ENCODE data around the gene HSD3B7.
"Not testable (repeated sequence)": the region's sequence is repeated elsewhere in the genome, so short reads cannot be mapped to it uniquely, and the experiment has no call there.

HSD3B7 gene

GRCh38 chr16:31002250-31002700 lies 17.3 kb downstream of the HSD3B7 start:
- DNase-seq: no peak

- DNase-seq: no peak
Observed at GRCh38 chr16:31002862-31003341, 17.9 kb downstream of the HSD3B7 start.

- DNase-seq: no peak
Observed at GRCh38 chr16:31003744-31004143, 18.7 kb downstream of the HSD3B7 start.

GRCh38 chr16:31004658-31005057 lies 19.7 kb downstream of the HSD3B7 start:
- no peak for DNase-seq

- no peak for DNase-seq
Observed at GRCh38 chr16:31005350-31006085, 20.5 kb downstream of the HSD3B7 start.

- no peak for DNase-seq
Observed at GRCh38 chr16:31006086-31006385, 21.0 kb downstream of the HSD3B7 start.

GRCh38 chr16:31006589-31006988 lies 21.6 kb downstream of the HSD3B7 start:
- DNase-seq: no peak

GRCh38 chr16:31007684-31008083 lies 22.7 kb downstream of the HSD3B7 start:
- DNase-seq: no peak

- no peak for DNase-seq
Observed at GRCh38 chr16:31008149-31008548, 23.1 kb downstream of the HSD3B7 start.

GRCh38 chr16:31008551-31008950 lies 23.5 kb downstream of the HSD3B7 start:
- no peak for DNase-seq

GRCh38 chr16:31009120-31009519 lies 24.1 kb downstream of the HSD3B7 start:
- no peak for DNase-seq

GRCh38 chr16:31009894-31010584 lies 25.0 kb downstream of the HSD3B7 start:
- DNase-seq: no peak

- DNase-seq: peak; percentile 44 to 45
Observed at GRCh38 chr16:31010585-31011325, 25.7 kb downstream of the HSD3B7 start, which contains the start of gene STX1B. TSS of gene STX1B (minus strand) at chr16:31010638. CDS start at chr16:31010396, 242 bp downstream.

- not testable (repeated sequence) for DNase-seq
Observed at GRCh38 chr16:31011815-31012214, 26.8 kb downstream of the HSD3B7 start.

GRCh38 chr16:31013292-31013691 lies 28.3 kb downstream of the HSD3B7 start:
- DNase-seq: not testable (repeated sequence)

- DNase-seq: no peak
Observed at GRCh38 chr16:31016018-31016417, 31.0 kb downstream of the HSD3B7 start.

- DNase-seq: not testable (repeated sequence)
Observed at GRCh38 chr16:31017756-31018155, 32.7 kb downstream of the HSD3B7 start.

- DNase-seq: no peak
Observed at GRCh38 chr16:31020536-31020935, 35.5 kb downstream of the HSD3B7 start.

- no peak for DNase-seq
Observed at GRCh38 chr16:31022544-31023251, 37.7 kb downstream of the HSD3B7 start.

- no peak for DNase-seq
Observed at GRCh38 chr16:31023252-31023602, 38.2 kb downstream of the HSD3B7 start.

- no peak for DNase-seq
Observed at GRCh38 chr16:31023627-31024226, 38.7 kb downstream of the HSD3B7 start.

- no peak for DNase-seq
Observed at GRCh38 chr16:31025339-31025738, 40.3 kb downstream of the HSD3B7 start.

- no peak for DNase-seq
Observed at GRCh38 chr16:31029272-31029671, 44.3 kb downstream of the HSD3B7 start.
